Vagina (tissue), 2 donors: ENCODE data around the gene RIN3. TPM values are rescaled to one million over a fixed set of nuclear protein-coding genes. Genes with fewer than 3 reads are reported as not detected.

Source experiments
- DNase-seq, 2 donors: peaks; one replicate each; pipeline ENCODE4 v3.0.0-alpha.2; 2017; ENCODE audit errors: extremely low spot score in 2 of 2
- H3K27ac ChIP-seq: fragments of 200-600 bp; sonication (generic); one replicate; pipeline ENCODE4 v1.5.1; 2019
- H3K27me3 ChIP-seq: fragments of 200-600 bp; sonication (generic); one replicate; pipeline ENCODE4 v1.5.1; 2019
- H3K36me3 ChIP-seq, 2 donors: fragments of 200-600 bp; sonication (generic); one replicate each; pipeline ENCODE4 v1.5.1; 2017 to 2019
- H3K4me1 ChIP-seq: fragments of 200-600 bp; sonication (generic); one replicate; pipeline ENCODE4 v1.5.1; 2019
- H3K4me3 ChIP-seq, 2 donors: fragments of 200-600 bp; sonication (generic); 1 replicate in 1 of 2; 2 replicates in 1 of 2; pipeline ENCODE4 v1.5.1; 2016 to 2019
- H3K9me3 ChIP-seq: fragments of 200-600 bp; sonication (generic); one replicate; pipeline ENCODE4 v1.5.1; 2019
- POLR2A ChIP-seq, 2 donors: fragments of 450-650 bp; IDR thresholded peaks; one replicate each; pipeline ENCODE4 v1.6.1; 2017; ENCODE audit warnings: antibody characterized with exemption in 2 of 2, mild to moderate bottlenecking in 2 of 2, moderate library complexity in 2 of 2
- POLR2AphosphoS5 ChIP-seq, 2 donors: sonication (generic); formaldehyde crosslinking; IDR thresholded peaks; one replicate each; pipeline ENCODE4 v1.9.0; 2017; ENCODE audit warnings: antibody characterized with exemption in 2 of 2, mild to moderate bottlenecking in 2 of 2, low read depth in 1 of 2; ENCODE audit not compliant: insufficient read depth in 1 of 2
- intact Hi-C: fragments of 100-400 bp; cut with DNase I; formaldehyde crosslinking; loops from one replicate; pipeline ENCODE4 v1.15.1; 2023
- total RNA-seq: library from RNA; depleted of rRNA; stranded (reverse); fragments of >200 nt; gene quantifications from one replicate; pipeline ENCODE4 v1.2.3, GENCODE V29; 2016
- TF ChIP-seq, protein P1 (sequence below), 3 experiments: fragments of 450-650 bp in 2 of 3; fragments of 200-600 bp in 1 of 3; sonication (generic) in 1 of 3; IDR thresholded peaks; one replicate each; pipeline ENCODE4 v1.5.1; 2017 to 2019; ENCODE audit warnings: antibody characterized with exemption in 3 of 3, mild to moderate bottlenecking in 2 of 3, moderate library complexity in 2 of 3

RIN3 gene
- total RNA-seq, 1 donor from 2014 or later = 22.6 TPM

DNA sequence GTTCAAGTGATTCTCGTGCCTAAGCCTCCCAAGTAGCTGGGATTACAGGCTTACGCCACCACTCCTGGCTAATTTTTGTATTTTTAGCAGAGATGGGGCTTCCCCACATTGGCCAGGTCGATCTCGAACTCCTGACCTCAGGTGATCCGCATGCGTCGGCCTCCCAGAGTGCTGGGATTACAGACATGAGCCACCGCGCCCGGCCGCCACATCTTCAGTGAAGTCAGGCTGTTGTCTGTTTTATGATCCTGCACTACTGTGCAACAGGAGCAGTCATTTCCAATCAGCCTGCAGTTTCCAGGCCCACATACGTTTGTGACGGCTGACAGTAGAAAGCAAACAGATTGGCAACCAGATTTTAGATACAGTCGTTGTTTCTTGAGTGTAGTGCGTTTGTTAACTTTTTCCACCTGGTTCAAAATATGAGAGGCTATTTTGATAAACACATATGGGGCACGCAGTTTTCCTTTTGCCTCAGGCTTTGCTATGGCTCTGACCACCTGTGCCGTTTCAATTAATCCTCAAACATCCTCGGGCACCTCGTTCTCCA lies 160.1 kb downstream of the RIN3 start:
- Histone ChIP-seq H3K4me1 (peaks cover 11% of the 10 kb centered on the region), H3K4me3 (no peak overlapping the region), H3K9me3 (no peaks in the 10 kb centered on the region), H3K36me3 (peaks cover 0 to 9% of the 10 kb centered on the region in 2 donors), H3K27me3 (no peaks in the 10 kb centered on the region), H3K27ac (no peak overlapping the region)
- intact Hi-C loops = no loop called here
- DNase-seq = no peak
- TF ChIP-seq, protein P1, sequence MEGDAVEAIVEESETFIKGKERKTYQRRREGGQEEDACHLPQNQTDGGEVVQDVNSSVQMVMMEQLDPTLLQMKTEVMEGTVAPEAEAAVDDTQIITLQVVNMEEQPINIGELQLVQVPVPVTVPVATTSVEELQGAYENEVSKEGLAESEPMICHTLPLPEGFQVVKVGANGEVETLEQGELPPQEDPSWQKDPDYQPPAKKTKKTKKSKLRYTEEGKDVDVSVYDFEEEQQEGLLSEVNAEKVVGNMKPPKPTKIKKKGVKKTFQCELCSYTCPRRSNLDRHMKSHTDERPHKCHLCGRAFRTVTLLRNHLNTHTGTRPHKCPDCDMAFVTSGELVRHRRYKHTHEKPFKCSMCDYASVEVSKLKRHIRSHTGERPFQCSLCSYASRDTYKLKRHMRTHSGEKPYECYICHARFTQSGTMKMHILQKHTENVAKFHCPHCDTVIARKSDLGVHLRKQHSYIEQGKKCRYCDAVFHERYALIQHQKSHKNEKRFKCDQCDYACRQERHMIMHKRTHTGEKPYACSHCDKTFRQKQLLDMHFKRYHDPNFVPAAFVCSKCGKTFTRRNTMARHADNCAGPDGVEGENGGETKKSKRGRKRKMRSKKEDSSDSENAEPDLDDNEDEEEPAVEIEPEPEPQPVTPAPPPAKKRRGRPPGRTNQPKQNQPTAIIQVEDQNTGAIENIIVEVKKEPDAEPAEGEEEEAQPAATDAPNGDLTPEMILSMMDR (IDR thresholded peaks at IDR 0.05) = no peak
- TF ChIP-seq POLR2AphosphoS5 (IDR thresholded peaks at IDR 0.05; ENCODE audit: insufficient read depth in 1 of 2, low read depth in 1 of 2) = no peak
- no peak for TF ChIP-seq POLR2A (IDR thresholded peaks at IDR 0.05)

DNA sequence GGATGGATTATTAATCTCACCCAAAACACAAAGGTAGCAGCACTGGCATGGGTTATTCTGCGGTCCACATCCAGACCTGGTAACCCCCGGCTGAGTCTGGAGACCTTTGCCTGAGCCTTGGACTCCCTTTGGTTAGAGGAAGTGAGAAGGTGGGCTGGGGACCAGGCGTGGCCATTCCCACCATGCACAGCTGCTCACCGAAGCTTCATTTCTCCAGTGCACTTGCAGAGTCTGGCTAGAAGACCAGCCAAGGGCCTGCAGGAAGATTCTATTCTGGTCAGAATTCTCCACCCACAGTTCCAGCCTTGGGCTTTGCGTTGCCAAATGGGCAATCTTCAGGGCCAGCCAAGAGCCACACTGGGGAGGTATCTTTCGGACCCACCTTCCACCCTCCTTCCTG lies 161.8 kb downstream of the RIN3 start:
- no peaks in the 10 kb centered on the region for H3K9me3 ChIP-seq
- intact Hi-C loops = no loop called here
- no peak for DNase-seq
- peaks cover 3% of the 10 kb centered on the region for H3K4me1 ChIP-seq
- H3K36me3 ChIP-seq = peaks cover 0 to 9% of the 10 kb centered on the region in 2 donors
- no peaks in the 10 kb centered on the region for H3K27me3 ChIP-seq
- no peak for TF ChIP-seq POLR2A (IDR thresholded peaks at IDR 0.05)
- no peak for TF ChIP-seq POLR2AphosphoS5 (IDR thresholded peaks at IDR 0.05; ENCODE audit: insufficient read depth in 1 of 2, low read depth in 1 of 2)
- TF ChIP-seq, protein P1 (IDR thresholded peaks at IDR 0.05) = no peak
- H3K4me3 ChIP-seq = no peak overlapping the region
- H3K27ac ChIP-seq = no peak overlapping the region

DNA sequence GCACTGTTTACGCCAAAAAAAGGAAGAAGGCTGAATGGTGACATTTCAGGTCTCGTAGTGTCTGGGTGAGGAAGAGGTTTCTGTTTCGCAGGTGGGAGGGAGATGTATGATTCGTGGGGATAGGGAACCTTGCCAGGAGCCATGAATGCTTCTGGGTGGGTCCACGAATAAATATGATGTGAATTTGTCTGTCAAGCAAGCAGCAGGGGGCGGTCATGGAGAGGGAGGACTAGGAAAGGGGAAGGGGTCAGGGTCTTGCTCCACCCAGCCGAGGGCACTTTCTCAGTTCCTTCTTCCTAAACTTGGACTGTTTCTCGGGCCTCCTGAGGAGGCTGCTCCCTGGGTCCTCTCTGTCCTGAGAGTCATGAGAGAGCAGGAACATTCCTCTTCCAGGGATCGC lies 162.4 kb downstream of the RIN3 start:
- no peaks in the 10 kb centered on the region for H3K9me3 ChIP-seq
- intact Hi-C loops = no loop called here
- DNase-seq = no peak
- peaks cover 0 to 9% of the 10 kb centered on the region in 2 donors for H3K36me3 ChIP-seq
- no peak overlapping the region for H3K4me3 ChIP-seq
- no peak overlapping the region for H3K27ac ChIP-seq
- no peaks in the 10 kb centered on the region for H3K27me3 ChIP-seq
- peaks cover 6% of the 10 kb centered on the region for H3K4me1 ChIP-seq
- TF ChIP-seq POLR2A (IDR thresholded peaks at IDR 0.05) = no peak
- no peak for TF ChIP-seq POLR2AphosphoS5 (IDR thresholded peaks at IDR 0.05; ENCODE audit: insufficient read depth in 1 of 2, low read depth in 1 of 2)
- TF ChIP-seq, protein P1 (IDR thresholded peaks at IDR 0.05) = no peak

DNA sequence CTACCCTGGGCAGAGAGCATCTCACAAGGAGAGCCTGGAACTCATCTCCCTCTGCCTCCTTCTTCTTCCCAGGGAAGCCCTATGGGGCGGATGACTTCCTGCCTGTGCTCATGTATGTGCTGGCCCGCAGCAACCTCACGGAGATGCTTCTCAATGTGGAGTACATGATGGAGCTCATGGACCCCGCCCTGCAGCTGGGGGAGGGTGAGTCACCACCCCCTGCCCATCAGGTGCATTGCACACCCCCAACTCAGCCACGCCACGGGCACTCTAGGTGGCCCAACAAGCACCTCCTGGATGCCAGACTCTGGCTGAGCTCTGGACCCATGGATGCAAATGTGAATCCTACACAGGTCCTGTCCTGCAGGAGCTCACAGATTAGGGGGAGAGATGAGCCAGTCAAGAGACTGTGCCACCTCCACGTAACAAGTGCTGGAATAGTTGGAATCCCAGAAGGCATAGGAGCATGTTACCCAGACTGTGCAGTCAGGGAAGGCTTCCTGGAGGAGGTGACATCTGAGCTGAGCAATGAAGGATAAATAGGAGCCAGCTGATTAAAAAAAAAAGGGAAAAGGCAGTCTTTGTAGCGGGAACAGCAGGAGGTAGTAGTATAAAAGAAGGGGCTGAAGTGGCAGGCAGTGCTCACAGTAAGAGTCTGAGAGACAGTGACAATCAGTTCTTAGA lies 163.0 kb downstream of the RIN3 start:
- no peak for TF ChIP-seq POLR2AphosphoS5 (IDR thresholded peaks at IDR 0.05; ENCODE audit: insufficient read depth in 1 of 2, low read depth in 1 of 2)
- Histone ChIP-seq H3K36me3 (peaks cover 0 to 9% of the 10 kb centered on the region in 2 donors), H3K4me1 (peaks cover 9% of the 10 kb centered on the region), H3K27me3 (no peaks in the 10 kb centered on the region), H3K27ac (no peak overlapping the region), H3K4me3 (no peak overlapping the region), H3K9me3 (no peaks in the 10 kb centered on the region)
- intact Hi-C loops = no loop called here
- no peak for DNase-seq

DNA sequence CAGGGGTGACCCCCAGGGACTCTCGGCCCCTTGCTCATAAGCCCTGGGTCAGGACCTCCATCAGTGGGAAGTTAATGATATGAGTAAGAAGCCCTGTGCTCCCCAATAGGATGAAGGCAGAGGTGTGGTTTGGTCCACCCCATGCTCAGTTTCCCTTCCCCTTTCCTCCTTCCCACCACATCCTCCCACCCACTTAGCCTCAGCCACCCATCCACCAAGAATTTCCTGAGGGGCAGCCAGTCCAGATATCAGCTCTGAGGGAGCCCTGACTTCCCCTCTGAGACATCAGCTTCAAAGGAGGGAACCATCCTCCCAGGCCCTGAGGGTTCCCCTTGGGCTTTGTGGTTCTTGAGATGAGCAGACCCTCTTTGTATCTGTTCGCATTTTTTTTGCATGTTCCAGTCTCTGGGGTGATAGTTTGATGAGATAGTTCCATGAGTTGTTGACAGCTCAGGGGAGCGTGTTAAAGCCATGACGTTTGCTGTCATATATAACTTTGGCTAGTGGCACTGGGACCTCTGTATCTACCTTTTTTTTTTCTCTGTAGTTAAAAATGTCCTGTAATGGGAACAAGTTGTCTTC lies 163.6 kb downstream of the RIN3 start:
- DNase-seq = no peak
- TF ChIP-seq, protein P1 (IDR thresholded peaks at IDR 0.05) = no peak
- no peak for TF ChIP-seq POLR2AphosphoS5 (IDR thresholded peaks at IDR 0.05; ENCODE audit: insufficient read depth in 1 of 2, low read depth in 1 of 2)
- Histone ChIP-seq H3K4me1 (peaks cover 9% of the 10 kb centered on the region), H3K9me3 (no peaks in the 10 kb centered on the region), H3K4me3 (no peak overlapping the region), H3K36me3 (peaks cover 0 to 9% of the 10 kb centered on the region in 2 donors), H3K27me3 (no peaks in the 10 kb centered on the region), H3K27ac (no peak overlapping the region)
- intact Hi-C loops = no loop called here
